ENCODE measurements around the gene RIMS1. TPM values are rescaled to one million over a fixed set of nuclear protein-coding genes. Genes with fewer than 3 reads are reported as not detected.

The RIMS1 gene
- total RNA-seq, 1 donor from 2014 or later: 3.9 TPM

GRCh38 chr6:72418495-72418894 is 532.1 kb downstream of the RIMS1 start:
- Histone ChIP-seq H3K36me3 (no peaks in the 10 kb centered on the region), H3K9me3 (no peaks in the 10 kb centered on the region), H3K4me1 (no peaks in the 10 kb centered on the region), H3K4me3 (no peak overlapping the region), H3K27me3 (no peaks in the 10 kb centered on the region), H3K27ac (no peak overlapping the region)
- TF ChIP-seq CTCF (IDR thresholded peaks at IDR 0.05): no peak
- no peak for DNase-seq
- intact Hi-C loops (cut with DNase I): no loop called here
- ATAC-seq: no peak

GRCh38 chr6:72419966-72420365 is 533.6 kb downstream of the RIMS1 start:
- intact Hi-C loops (cut with DNase I): no loop called here
- H3K36me3 ChIP-seq: no peaks in the 10 kb centered on the region
- ATAC-seq (no peak), DNase-seq (no peak)
- H3K27me3 ChIP-seq: no peaks in the 10 kb centered on the region
- no peaks in the 10 kb centered on the region for H3K9me3 ChIP-seq
- no peak for TF ChIP-seq CTCF (IDR thresholded peaks at IDR 0.05)
- no peaks in the 10 kb centered on the region for H3K4me1 ChIP-seq
- no peak overlapping the region for H3K27ac ChIP-seq
- H3K4me3 ChIP-seq: no peak overlapping the region

- H3K27me3 ChIP-seq: no peaks in the 10 kb centered on the region
- DNase-seq (no peak), ATAC-seq (no peak)
- intact Hi-C loops (cut with DNase I): no loop called here
- H3K4me1 ChIP-seq: no peaks in the 10 kb centered on the region
- no peak for TF ChIP-seq CTCF (IDR thresholded peaks at IDR 0.05)
- no peaks in the 10 kb centered on the region for H3K36me3 ChIP-seq
- no peak overlapping the region for H3K4me3 ChIP-seq
- H3K9me3 ChIP-seq: no peaks in the 10 kb centered on the region
- H3K27ac ChIP-seq: no peak overlapping the region
Measured at GRCh38 chr6:72420409-72420808, 534.1 kb downstream of the RIMS1 start.

GRCh38 chr6:72421387-72421786 is 535.0 kb downstream of the RIMS1 start:
- Histone ChIP-seq H3K4me3 (no peak overlapping the region), H3K27me3 (no peaks in the 10 kb centered on the region), H3K4me1 (no peaks in the 10 kb centered on the region), H3K36me3 (no peaks in the 10 kb centered on the region), H3K27ac (no peak overlapping the region), H3K9me3 (no peaks in the 10 kb centered on the region)
- intact Hi-C loops (cut with DNase I): no loop called here
- ATAC-seq (no peak), DNase-seq (no peak)
- TF ChIP-seq CTCF (IDR thresholded peaks at IDR 0.05): no peak

GRCh38 chr6:72422171-72422570 is 535.8 kb downstream of the RIMS1 start:
- H3K27ac ChIP-seq: no peak overlapping the region
- no peaks in the 10 kb centered on the region for H3K9me3 ChIP-seq
- H3K4me1 ChIP-seq: no peaks in the 10 kb centered on the region
- intact Hi-C loops (cut with DNase I): no loop called here
- no peak overlapping the region for H3K4me3 ChIP-seq
- ATAC-seq: no peak
- no peak for DNase-seq
- TF ChIP-seq CTCF (IDR thresholded peaks at IDR 0.05): no peak
- H3K27me3 ChIP-seq: no peaks in the 10 kb centered on the region
- no peaks in the 10 kb centered on the region for H3K36me3 ChIP-seq

GRCh38 chr6:72424476-72424875 is 538.1 kb downstream of the RIMS1 start:
- Histone ChIP-seq H3K36me3 (no peaks in the 10 kb centered on the region), H3K27ac (no peak overlapping the region), H3K27me3 (no peaks in the 10 kb centered on the region), H3K4me3 (no peak overlapping the region), H3K9me3 (no peaks in the 10 kb centered on the region), H3K4me1 (no peaks in the 10 kb centered on the region)
- ATAC-seq: no peak
- intact Hi-C loops (cut with DNase I): no loop called here
- DNase-seq: no peak
- TF ChIP-seq CTCF (IDR thresholded peaks at IDR 0.05): no peak
